NB4 (cell line): ENCODE data around the gene COG7.

Experiments
- CTCF ChIP-seq: IDR thresholded peaks from one replicate; pipeline ENCODE4 v1.5.1; 2012; ENCODE audit warnings: low read depth, low read length
- POLR2A ChIP-seq: IDR thresholded peaks from 2 replicates; pipeline ENCODE4 v1.6.1; 2011; ENCODE audit warnings: mild to moderate bottlenecking; ENCODE audit not compliant: insufficient read length; ENCODE audit errors: extremely low read depth

GRCh38 chr16:23389201-23389600, 63.8 kb downstream of the COG7 start:
- TF ChIP-seq CTCF (no peak), POLR2A (no peak)
